ENCODE data around the gene PLCG2. TPM values are rescaled to one million over a fixed set of nuclear protein-coding genes. Genes with fewer than 3 reads are reported as not detected.
A peak's percentile ranks its signal among the peaks of the same experiment; 100 is the strongest.

PLCG2 gene
- total RNA-seq, 2 experiments from 2014 or later: 196 to 485 TPM

GRCh38 chr16:81846105-81846504, 67.0 kb downstream of the PLCG2 start:
- ChIA-PET POLR2A (no interaction called here), CTCF (ENCODE audit: unreplicated experiment) (no interaction called here)
- Histone ChIP-seq H3K4me2 (ENCODE audit: low read length) (no peak overlapping the region), H3K4me3 (ENCODE audit: low read depth, low read length, poor library complexity, severe bottlenecking) (no peak overlapping the region), H2AFZ (ENCODE audit: low read length) (no peak overlapping the region), H3K36me3 (ENCODE audit: insufficient read depth, low read length) (peaks cover 92% of the 10 kb centered on the region), H3K9me2 (ENCODE audit: insufficient read depth, low read length) (no peaks in the 10 kb centered on the region), H3K9me3 (ENCODE audit: low read length) (no peaks in the 10 kb centered on the region), H4K20me1 (ENCODE audit: insufficient read depth, low read length) (peaks cover 17% of the 10 kb centered on the region), H3K27ac (ENCODE audit: low read depth, low read length, poor library complexity, severe bottlenecking) (no peak overlapping the region), H3K4me1 (ENCODE audit: insufficient read depth, low read length, poor library complexity, severe bottlenecking) (peaks cover 76% of the 10 kb centered on the region), H3K79me2 (ENCODE audit: insufficient read depth, low read depth, low read length) (peaks cover 98% of the 10 kb centered on the region)
- DNase-seq (ENCODE audit: low spot score): no peak
- TF ChIP-seq, protein P1, sequence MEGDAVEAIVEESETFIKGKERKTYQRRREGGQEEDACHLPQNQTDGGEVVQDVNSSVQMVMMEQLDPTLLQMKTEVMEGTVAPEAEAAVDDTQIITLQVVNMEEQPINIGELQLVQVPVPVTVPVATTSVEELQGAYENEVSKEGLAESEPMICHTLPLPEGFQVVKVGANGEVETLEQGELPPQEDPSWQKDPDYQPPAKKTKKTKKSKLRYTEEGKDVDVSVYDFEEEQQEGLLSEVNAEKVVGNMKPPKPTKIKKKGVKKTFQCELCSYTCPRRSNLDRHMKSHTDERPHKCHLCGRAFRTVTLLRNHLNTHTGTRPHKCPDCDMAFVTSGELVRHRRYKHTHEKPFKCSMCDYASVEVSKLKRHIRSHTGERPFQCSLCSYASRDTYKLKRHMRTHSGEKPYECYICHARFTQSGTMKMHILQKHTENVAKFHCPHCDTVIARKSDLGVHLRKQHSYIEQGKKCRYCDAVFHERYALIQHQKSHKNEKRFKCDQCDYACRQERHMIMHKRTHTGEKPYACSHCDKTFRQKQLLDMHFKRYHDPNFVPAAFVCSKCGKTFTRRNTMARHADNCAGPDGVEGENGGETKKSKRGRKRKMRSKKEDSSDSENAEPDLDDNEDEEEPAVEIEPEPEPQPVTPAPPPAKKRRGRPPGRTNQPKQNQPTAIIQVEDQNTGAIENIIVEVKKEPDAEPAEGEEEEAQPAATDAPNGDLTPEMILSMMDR (conservative IDR thresholded peaks at IDR 0.05; ENCODE audit: low read length): no peak
- no peak for TF ChIP-seq EZH2phosphoT487 (IDR thresholded peaks at IDR 0.05; ENCODE audit: borderline replicate concordance, low read depth, low read length)
- intact Hi-C loops (cut with micrococcal nuclease; ENCODE audit: unreplicated experiment): no loop called here
- BruUV-seq (replicated peaks): no TSS peak

GRCh38 chr16:81848306-81848853, 69.3 kb downstream of the PLCG2 start:
- POLR2A ChIA-PET: interaction anchor here (0.5 to 1.3 kb wide), 4 partner anchors 13 to 120 kb away, joined by 3 to 4 read pairs (median 4); no protein-coding TSS in a partner anchor
- peaks cover 74% of the 10 kb centered on the region for H3K4me1 ChIP-seq (ENCODE audit: insufficient read depth, low read length, poor library complexity, severe bottlenecking)
- peaks cover 98% of the 10 kb centered on the region for H3K79me2 ChIP-seq (ENCODE audit: insufficient read depth, low read depth, low read length)
- intact Hi-C loops (cut with micrococcal nuclease; ENCODE audit: unreplicated experiment): no loop called here
- no peaks in the 10 kb centered on the region for H3K9me3 ChIP-seq (ENCODE audit: low read length)
- H3K9me2 ChIP-seq (ENCODE audit: insufficient read depth, low read length): no peaks in the 10 kb centered on the region
- peaks cover 92% of the 10 kb centered on the region for H3K36me3 ChIP-seq (ENCODE audit: insufficient read depth, low read length)
- H3K27ac ChIP-seq (ENCODE audit: low read depth, low read length, poor library complexity, severe bottlenecking): peak overlapping the region; percentile 13
- peaks cover 13% of the 10 kb centered on the region for H4K20me1 ChIP-seq (ENCODE audit: insufficient read depth, low read length)
- no peak overlapping the region for H3K4me3 ChIP-seq (ENCODE audit: low read depth, low read length, poor library complexity, severe bottlenecking)
- H3K4me2 ChIP-seq (ENCODE audit: low read length): no peak overlapping the region
- TF ChIP-seq EZH2phosphoT487 (IDR thresholded peaks at IDR 0.05; ENCODE audit: borderline replicate concordance, low read depth, low read length): no peak
- TF ChIP-seq, protein P1 (conservative IDR thresholded peaks at IDR 0.05; ENCODE audit: low read length): no peak
- no peak for DNase-seq (ENCODE audit: low spot score)
- CTCF ChIA-PET (ENCODE audit: unreplicated experiment): no interaction called here
- BruUV-seq (replicated peaks): no TSS peak
- H2AFZ ChIP-seq (ENCODE audit: low read length): no peak overlapping the region

GRCh38 chr16:81850197-81850944, 71.3 kb downstream of the PLCG2 start:
- BruUV-seq (replicated peaks): TSS peak; percentile 10
- no peak overlapping the region for H2AFZ ChIP-seq (ENCODE audit: low read length)
- H3K79me2 ChIP-seq (ENCODE audit: insufficient read depth, low read depth, low read length): peaks cover 99% of the 10 kb centered on the region
- DNase-seq (ENCODE audit: low spot score): no peak
- intact Hi-C loops (cut with micrococcal nuclease; ENCODE audit: unreplicated experiment): no loop called here
- H3K36me3 ChIP-seq (ENCODE audit: insufficient read depth, low read length): peaks cover 94% of the 10 kb centered on the region
- TF ChIP-seq EZH2phosphoT487 (IDR thresholded peaks at IDR 0.05; ENCODE audit: borderline replicate concordance, low read depth, low read length): no peak
- TF ChIP-seq, protein P1 (conservative IDR thresholded peaks at IDR 0.05; ENCODE audit: low read length): no peak
- H3K27ac ChIP-seq (ENCODE audit: low read depth, low read length, poor library complexity, severe bottlenecking): peak overlapping the region; percentile 9
- ChIA-PET POLR2A (interaction anchor here (0.7 to 2.4 kb wide), 2 partner anchors 9 to 249 kb away, joined by 3 to 9 read pairs; no protein-coding TSS in a partner anchor), CTCF (ENCODE audit: unreplicated experiment) (no interaction called here)
- H3K4me3 ChIP-seq (ENCODE audit: low read depth, low read length, poor library complexity, severe bottlenecking): no peak overlapping the region
- no peaks in the 10 kb centered on the region for H3K9me2 ChIP-seq (ENCODE audit: insufficient read depth, low read length)
- no peaks in the 10 kb centered on the region for H3K9me3 ChIP-seq (ENCODE audit: low read length)
- H3K4me2 ChIP-seq (ENCODE audit: low read length): no peak overlapping the region
- H4K20me1 ChIP-seq (ENCODE audit: insufficient read depth, low read length): peaks cover 19% of the 10 kb centered on the region
- H3K4me1 ChIP-seq (ENCODE audit: insufficient read depth, low read length, poor library complexity, severe bottlenecking): peaks cover 90% of the 10 kb centered on the region

Data from OCI-LY7 (cell line).